ENCODE measurements around the gene DNAJA3.

DNA sequence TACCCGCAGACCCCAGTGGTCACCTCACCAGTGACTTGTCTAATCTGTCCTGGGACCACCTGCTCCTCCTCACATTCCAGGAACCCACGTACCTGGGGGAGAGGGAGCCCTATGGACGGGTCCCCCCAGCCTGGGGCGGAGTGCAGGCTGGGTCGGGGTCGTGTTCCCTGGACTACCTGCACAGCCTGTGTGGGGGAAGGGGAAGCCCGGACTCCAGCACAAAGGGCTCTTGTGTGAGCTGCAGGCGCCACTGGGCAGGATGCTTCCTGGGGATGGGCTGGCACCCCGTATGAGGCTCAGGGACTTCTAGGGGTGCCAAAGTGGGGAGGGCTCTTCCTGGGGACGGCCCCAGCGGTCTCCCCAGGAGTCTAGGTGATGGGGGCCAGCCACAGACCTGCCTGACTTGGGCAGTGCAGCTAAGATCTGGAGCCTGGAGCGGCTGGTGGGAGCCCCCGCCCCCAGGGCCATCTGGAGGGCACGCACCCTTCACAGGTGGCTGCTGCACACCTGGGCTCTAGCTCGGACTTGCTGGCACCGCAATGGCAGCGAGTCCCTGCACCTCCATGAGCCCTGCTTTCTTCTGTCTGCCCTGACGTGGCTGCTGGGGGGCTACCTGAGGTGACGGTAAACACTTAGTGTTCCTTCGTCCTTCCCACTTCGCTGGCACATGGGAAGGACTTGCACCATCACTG, 46.5 kb upstream of the DNAJA3 start:
- TF ChIP-seq CTCF (IDR thresholded peaks at IDR 0.05; ENCODE audit: insufficient read depth, low read length, poor library complexity, severe bottlenecking) (no peak), EZH2phosphoT487 (conservative IDR thresholded peaks at IDR 0.05; ENCODE audit: low read length) (no peak)
